A673 (cell line): ENCODE results near the gene SCGB3A1.

Experiments
- CTCF ChIP-seq: fragments of 300-800, 200-600 bp; sonication (generic); conservative IDR thresholded peaks from 2 replicates; pipeline ENCODE4 v1.5.1; 2017; ENCODE audit warnings: low read depth, mild to moderate bottlenecking, antibody characterized with exemption, low read length, moderate library complexity, mixed read lengths
- EZH2 ChIP-seq: fragments of 200-600 bp; sonication (generic); IDR thresholded peaks from 2 replicates; pipeline ENCODE4 v1.6.1; 2017; ENCODE audit warnings: borderline replicate concordance, low read depth, mild to moderate bottlenecking, mixed read lengths, antibody characterized with exemption, low read length; ENCODE audit not compliant: poor library complexity, severe bottlenecking

GRCh38 chr5:180599981-180600553 is 8.8 kb upstream of the SCGB3A1 start:
- no peak for TF ChIP-seq CTCF
- no peak for TF ChIP-seq EZH2
